ENCODE measurements around the gene TRAK1.

Gene TRAK1

DNA sequence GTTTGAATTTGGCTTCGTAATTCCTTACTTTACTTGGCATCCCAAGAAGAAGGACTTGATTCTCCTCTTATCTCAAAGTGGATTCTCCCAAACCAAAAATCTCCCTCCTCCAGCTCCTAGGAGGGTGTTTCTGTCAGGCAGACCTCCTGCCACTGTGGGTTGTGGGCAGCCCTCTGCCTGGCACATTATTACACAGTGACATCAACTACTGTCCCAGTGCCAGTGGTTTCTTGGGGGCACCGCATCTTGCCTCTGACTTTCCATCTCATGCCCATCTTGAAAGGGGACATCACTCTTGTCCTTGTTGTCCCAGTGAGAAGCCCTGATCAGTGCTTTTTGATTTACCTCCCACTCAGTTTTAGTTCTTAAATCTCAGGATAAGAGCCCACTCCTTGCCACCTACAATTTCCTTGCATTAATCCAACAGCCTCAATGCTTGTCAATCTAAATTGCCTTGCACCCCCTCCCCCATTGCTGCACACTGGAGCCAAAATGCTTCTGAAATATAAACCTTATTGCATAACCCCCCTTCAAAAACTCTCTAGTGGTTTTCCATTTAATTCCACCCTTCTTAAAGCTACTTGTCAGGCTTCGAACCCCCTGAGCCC, 81.0 kb downstream of the TRAK1 start:
- no peak overlapping the region for H3K27ac ChIP-seq
- DNase-seq (ENCODE audit: low read depth, low spot score) = no peak

DNA sequence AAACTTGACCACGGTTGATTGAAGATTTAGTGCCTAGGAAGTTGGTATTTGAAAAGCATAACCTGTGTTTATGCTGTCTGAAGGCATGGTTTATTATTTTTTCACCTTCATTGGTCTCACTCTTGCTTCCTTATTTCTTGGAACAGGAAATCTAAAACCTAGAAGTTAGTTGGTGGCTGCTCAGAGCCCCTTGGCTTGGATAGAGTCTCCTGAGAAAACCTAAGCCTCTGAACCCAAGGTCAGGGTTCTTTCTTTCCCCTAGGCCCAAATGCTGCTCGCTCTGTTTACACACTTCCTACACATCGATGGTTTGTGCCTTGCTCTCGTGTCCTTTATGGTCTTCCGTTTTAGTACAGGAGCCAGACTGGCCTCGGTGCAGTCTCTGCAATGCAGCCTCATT, 82.2 kb downstream of the TRAK1 start:
- DNase-seq (ENCODE audit: low read depth, low spot score) = no peak
- H3K27ac ChIP-seq = no peak overlapping the region

DNA sequence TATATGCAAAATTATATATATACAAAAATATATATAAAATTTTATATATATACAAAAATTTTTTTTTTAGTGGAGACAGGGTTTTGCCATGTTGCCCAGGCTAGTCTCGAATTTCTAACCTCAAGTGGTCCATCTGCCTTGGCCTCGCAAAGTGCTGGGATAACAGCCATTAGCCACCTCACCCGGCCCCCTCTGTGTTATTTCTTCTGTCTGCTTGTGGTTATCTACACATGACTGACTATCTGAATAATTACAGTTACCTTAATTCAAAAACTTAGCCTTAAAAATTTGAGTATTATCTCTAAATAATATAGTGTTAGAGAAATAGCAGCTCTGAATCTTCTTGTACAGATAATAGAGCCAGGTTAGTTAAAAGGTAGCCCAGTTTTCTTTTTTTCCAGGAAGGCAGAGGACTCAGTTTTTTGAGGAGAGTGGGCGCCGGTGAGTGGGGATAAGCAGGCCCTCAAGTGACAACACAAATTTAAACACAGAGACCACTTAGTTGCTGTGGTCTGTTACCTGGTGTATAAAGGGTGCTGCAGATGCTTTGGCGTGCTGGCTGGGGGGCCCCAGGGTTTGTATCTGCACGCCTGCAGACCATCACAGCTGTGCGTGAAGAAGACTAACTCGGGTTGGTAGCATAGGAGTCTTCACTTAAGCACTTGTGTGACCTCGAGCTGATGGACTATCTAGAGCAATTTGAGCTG, 83.7 kb downstream of the TRAK1 start:
- no peak overlapping the region for H3K27ac ChIP-seq
- no peak for DNase-seq (ENCODE audit: low read depth, low spot score)

DNA sequence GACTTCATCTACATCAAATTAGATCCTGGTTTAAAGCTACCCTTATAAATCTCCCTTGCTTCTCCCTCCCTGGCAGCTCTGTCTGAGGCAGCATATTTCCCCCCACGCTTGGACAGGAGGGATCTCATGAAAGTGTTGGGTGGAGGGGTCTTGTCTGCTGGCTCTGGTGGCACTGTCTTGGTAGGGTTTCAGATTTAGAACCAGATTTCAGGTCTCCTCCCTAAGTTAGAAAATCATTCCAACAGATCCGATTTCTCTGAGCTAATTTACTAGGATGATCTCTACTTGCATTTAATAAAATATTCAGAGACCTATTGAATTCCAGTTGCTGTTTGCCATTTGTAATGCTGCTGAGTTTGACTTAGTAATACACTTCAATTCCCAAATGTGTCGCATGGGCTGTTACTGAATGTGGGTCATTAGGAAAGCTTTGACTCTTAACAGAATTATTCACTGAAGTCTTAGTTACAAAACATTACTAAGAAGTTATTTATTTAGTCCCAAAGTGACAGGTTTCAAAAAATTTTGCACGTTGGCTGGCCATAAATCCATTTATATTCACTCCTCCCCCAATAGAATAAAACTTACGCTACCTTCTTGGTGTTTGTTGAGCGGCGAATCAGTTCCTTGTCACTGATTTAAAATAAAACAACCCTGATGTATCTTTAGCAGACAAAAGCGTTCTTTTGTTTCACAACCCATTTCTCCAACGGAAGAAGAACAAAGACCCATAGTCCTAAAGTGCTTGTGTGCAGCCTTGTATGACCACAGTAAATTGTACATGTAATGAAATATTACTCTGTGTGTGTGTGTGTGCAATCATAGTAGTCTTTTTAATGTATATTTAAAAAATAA, 84.5 kb downstream of the TRAK1 start:
- DNase-seq (ENCODE audit: low read depth, low spot score) = no peak
- no peak overlapping the region for H3K27ac ChIP-seq

- DNase-seq (ENCODE audit: low read depth, low spot score) = no peak
- H3K27ac ChIP-seq = no peak overlapping the region
Observed at GRCh38 chr3:42176242-42177034, 85.3 kb downstream of the TRAK1 start.

- no peak overlapping the region for H3K27ac ChIP-seq
Observed at GRCh38 chr3:42177068-42177800, 86.1 kb downstream of the TRAK1 start.

GRCh38 chr3:42177801-42178150, 86.6 kb downstream of the TRAK1 start:
- no peak for DNase-seq (ENCODE audit: low read depth, low spot score)
- no peak overlapping the region for H3K27ac ChIP-seq

More at GRCh38 chr3:42177068-42177800, 86.1 kb downstream of the TRAK1 start:
- DNase-seq (ENCODE audit: low read depth, low spot score) = no peak

DNA sequence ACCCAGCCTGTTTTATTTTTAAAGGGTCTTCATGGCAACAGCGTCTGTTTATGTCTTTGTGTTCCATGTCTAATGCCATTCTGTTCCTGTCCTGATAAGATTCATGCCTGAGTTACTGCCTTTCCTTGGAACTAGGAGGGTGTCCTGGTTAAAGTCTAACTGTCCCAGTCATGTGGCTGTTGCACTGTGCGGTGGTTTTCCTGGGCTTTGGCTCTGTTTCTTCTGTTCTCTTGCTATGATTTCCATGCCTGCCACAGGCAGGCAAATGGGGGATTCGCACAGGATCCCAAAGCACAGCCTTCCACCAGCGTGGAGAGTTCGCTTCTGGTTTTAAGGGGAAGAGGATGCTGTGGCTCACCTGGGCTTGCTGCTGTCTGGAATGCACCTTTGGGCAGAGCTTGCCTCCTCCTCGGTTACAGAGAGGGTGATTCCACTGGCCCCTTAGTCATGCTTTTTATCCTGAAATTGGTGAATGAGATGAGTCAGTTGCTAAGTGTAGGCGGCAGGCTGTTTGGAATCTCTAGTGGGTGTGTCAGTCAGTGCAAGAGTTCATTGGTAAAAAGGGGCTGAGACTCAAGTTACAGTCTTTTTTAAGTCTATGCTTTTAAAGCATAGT, 88.1 kb downstream of the TRAK1 start:
- peak overlapping the region; percentile 62 for H3K27ac ChIP-seq
- DNase-seq (ENCODE audit: low read depth, low spot score) = peak; percentile 81

DNA sequence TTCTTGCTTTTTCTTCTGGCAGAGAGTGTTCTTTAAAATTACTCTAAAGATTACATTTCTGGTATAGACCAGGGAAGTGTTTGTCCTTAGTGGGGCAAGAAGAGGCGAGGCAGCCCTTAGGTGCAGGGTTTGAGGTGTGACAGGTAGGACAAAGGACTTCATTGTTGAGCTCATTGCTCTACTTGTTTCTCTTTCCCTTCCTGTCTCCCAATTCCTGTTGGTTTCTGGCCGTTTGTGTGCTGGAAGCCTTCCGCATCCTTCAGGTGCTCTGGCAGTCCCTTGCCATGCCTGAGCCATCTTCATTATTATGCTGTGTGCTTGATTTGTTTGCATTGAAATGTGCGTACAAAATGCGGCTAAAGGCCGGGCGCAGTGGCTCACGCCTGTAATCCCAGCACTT, 89.7 kb downstream of the TRAK1 start:
- no peak for DNase-seq (ENCODE audit: low read depth, low spot score)
- H3K27ac ChIP-seq = peak overlapping the region; percentile 62

DNA sequence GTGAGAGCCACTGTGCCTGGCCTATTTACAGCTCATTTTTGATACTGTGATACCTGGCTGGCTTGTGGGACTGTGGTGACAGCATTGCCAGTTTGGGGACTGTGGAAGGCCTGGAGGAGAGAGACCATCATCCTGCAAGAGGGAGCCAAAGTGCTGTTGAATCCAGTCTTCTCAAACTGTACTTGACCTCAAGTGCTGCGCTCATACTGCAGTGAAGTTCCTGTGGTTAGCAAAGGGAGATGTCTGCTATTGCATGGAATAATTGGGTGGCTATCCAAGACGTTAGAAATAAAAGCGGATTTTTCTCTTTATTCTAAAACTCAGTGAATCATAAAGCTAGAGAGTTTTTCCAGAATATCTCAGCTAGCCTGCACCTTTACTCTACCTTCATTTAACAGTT, 91.4 kb downstream of the TRAK1 start:
- DNase-seq (ENCODE audit: low read depth, low spot score) = no peak
- no peak overlapping the region for H3K27ac ChIP-seq

DNA sequence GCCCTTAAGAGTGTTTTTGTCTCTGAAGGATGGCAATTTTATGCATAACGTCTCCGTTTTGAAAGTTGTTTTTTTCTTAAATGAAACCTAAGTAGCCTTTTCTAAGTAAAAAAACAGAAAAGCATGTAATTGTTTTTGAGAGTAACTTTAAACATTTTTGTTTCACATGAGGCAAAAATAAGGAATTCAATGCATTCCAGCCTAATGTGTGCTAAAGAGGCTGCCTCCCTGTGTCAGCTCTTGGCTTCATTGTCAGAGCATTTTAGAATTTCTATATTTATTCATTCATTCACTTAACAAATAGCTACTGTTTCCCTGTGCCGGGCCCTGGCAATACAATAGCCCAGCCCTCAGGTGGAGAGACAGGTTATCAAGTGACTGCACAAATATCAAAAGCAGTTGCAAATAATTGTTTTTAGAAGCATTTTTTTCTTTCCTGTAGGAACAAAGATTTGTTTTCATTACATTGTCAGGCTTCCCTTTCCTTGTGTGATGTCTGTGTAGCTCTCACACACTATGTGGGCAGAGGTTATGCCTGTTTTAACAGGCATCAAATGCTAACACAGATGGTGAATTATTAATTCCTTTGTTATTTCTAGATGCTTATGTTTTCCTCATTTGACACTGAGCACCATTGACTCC, 93.0 kb downstream of the TRAK1 start:
- no peak for DNase-seq (ENCODE audit: low read depth, low spot score)
- peak overlapping the region; percentile 7 for H3K27ac ChIP-seq

DNA sequence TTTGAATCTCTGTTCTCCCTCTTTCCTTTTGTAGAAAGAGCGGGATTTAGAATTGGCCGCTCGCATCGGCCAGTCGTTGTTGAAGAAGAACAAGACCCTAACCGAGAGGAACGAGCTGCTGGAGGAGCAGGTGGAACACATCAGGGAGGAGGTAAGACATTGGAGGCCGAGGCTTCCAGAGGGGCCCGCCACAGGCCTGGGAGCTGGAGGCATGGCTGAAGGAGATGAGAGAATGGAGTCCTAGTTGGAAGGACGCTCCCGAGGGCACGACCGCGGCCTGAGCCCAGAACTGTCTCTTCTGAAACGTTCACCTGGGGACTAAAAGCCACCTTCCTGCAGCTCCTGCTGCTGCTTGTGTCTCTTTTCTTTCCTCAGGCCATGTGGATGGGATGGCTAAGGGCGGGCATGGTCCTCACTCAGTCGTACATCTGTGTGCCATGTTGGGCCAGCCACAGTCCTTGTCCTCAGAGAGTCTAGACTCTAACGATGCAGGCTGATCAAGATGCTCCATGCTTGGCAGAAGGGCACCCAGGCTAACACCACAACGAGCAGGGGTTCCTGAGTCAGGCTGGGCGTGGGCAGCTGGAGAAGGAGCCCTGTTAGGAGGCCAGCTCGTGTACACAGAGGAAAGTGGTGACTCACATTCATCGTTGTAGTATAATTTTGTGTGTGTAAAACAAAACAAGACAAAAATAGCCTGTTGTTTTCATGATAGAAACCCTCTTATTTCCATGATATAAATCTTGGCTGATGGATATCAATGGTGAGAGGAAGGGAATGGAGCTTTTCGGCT, 93.7 kb downstream of the TRAK1 start:
- no peak for DNase-seq (ENCODE audit: low read depth, low spot score)
- H3K27ac ChIP-seq = peak overlapping the region; percentile 7

- DNase-seq (ENCODE audit: low read depth, low spot score) = no peak
- H3K27ac ChIP-seq = no peak overlapping the region
Observed at GRCh38 chr3:42187936-42188335, 96.8 kb downstream of the TRAK1 start.

- DNase-seq (ENCODE audit: low read depth, low spot score) = no peak
- H3K27ac ChIP-seq = no peak overlapping the region
Observed at GRCh38 chr3:42188376-42188775, 97.2 kb downstream of the TRAK1 start.

DNA sequence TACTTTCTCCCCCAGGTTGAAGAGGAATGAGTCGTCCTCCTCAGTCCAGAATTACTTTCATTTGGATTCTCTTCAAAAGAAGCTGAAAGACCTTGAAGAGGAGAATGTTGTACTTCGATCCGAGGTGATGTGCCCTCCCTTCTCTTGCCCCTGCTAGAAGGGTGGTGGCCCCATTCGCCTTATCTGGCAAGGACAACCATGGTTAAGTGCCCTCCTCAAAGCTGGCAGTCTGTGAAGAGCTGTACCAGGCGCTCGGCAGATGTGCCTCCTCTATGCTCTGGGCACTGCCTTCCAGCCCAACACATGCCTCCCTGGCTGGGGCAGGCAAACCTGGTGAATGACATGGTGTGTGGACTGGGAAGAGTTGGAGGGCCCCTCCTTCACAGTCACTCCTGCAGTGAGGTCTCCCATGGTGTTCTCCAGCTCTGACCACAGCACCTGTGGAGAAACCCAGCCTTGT, 97.9 kb downstream of the TRAK1 start:
- no peak for DNase-seq (ENCODE audit: low read depth, low spot score)

GRCh38 chr3:42189736-42190135, 98.6 kb downstream of the TRAK1 start:
- DNase-seq (ENCODE audit: low read depth, low spot score) = no peak
- no peak overlapping the region for H3K27ac ChIP-seq

More for the DNA sequence above, 97.9 kb downstream of the TRAK1 start:
- H3K27ac ChIP-seq = no peak overlapping the region

DNA sequence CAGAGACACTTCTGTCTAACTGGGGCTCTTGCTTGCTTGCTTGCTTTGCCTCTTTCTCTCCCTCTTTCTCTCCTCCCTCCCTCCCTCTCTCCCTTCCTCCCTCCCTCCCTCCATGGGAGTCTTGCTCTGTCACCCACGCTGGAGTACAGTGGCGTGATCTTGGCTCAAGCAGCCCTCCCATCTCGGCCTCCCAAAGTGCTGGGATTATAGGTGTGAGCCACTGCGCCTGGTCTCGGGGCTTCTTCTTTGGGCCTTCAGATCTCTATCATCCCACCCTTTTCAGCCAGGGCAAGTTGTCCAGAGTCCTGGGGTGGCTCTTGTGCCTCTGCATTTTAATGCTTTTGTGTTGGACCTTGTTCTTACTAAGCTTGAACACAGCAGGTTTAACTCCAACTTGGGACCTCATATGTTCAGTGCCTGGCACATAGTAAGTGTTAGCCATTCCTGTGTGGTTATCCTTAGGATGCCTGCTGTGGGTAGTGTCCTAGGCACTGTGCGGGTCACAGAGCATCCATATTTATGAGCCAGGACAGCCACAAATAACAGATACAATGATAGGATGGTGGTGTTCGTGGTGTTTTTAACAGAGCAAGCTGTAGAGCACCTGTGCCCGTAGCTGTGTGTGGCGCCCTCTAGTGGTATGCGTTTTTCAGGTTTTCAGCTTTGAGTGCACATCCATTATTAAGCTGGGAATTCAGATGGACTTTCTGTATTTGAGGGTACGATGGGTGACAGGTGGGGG, 99.7 kb downstream of the TRAK1 start:
- H3K27ac ChIP-seq = no peak overlapping the region
- DNase-seq (ENCODE audit: low read depth, low spot score) = no peak

- no peak for DNase-seq (ENCODE audit: low read depth, low spot score)
- no peak overlapping the region for H3K27ac ChIP-seq
Observed at GRCh38 chr3:42191443-42191747, 100.2 kb downstream of the TRAK1 start.
